A549 (cell line): ENCODE results near the gene LYST.

Experiments used
- CHD2 ChIP-seq: fragments of 150-350 bp; IDR thresholded peaks from 2 replicates; pipeline ENCODE4 v1.6.1; 2014; ENCODE audit warnings: low read length; ENCODE audit not compliant: partially characterized antibody
- CTCF ChIP-seq: fragments of >200 bp; sonication (Bioruptor Twin); formaldehyde crosslinking; IDR thresholded peaks from 3 replicates; pipeline ENCODE4 v1.5.1; 2016
- HMGXB4 ChIP-seq: fragments of 250-450 bp; sonication (Bioruptor Pico); IDR thresholded peaks from 2 replicates; pipeline ENCODE4 v1.5.0; 2021; ENCODE audit warnings: mild to moderate bottlenecking, moderate library complexity, borderline replicate concordance
- NR3C1 ChIP-seq: fragments of >200 bp; sonication (Bioruptor Twin); formaldehyde crosslinking; IDR thresholded peaks from 3 replicates; pipeline ENCODE4 v1.6.1; 2017
- PBX3 ChIP-seq: IDR thresholded peaks from 2 replicates; pipeline ENCODE4 v1.6.1; 2012
- POLR2A ChIP-seq: IDR thresholded peaks from 2 replicates; pipeline ENCODE4 v1.6.1; 2012; ENCODE audit warnings: mild to moderate bottlenecking, low read length
- RCOR1 ChIP-seq: fragments of 150-350 bp; IDR thresholded peaks from 2 replicates; pipeline ENCODE4 v1.6.1; 2014; ENCODE audit warnings: antibody characterized with exemption, low read length, low read depth
- SMC3 ChIP-seq: fragments of >200 bp; sonication (Bioruptor Twin); formaldehyde crosslinking; IDR thresholded peaks from 3 replicates; pipeline ENCODE4 v1.6.1; 2018; ENCODE audit warnings: inconsistent platforms
- SREBF2 ChIP-seq: fragments of 450-650 bp; IDR thresholded peaks from 2 replicates; pipeline ENCODE4 v1.6.1; 2014; ENCODE audit warnings: mild to moderate bottlenecking, moderate library complexity

- TF ChIP-seq POLR2A (no peak), RCOR1 (no peak), CTCF (no peak), PBX3 (no peak), NR3C1 (no peak), HMGXB4 (CRISPR knock-in tag) (no peak), SREBF2 (no peak), SMC3 (no peak), CHD2 (no peak)
Observed at GRCh38 chr1:235835226-235835625, 31.5 kb downstream of the LYST start.
